Effector memory CD8-positive, alpha-beta T cell (primary cell): ENCODE measurements around the gene KMT2D.

Experiments
- ATAC-seq: fragments of 150-1000 bp; cut with Tn5 transposase; replicated peaks from 2 replicates; pipeline ENCODE4 v1.10.0; 2021; ENCODE audit warnings: mild to moderate bottlenecking, moderate library complexity
- DNase-seq, 3 experiments: peaks; one replicate each; pipeline ENCODE4 v3.0.0; 2021
- H3K27ac Mint-ChIP-seq, 2 donors: one replicate each; pipeline ENCODE4 v1.8.0; 2022; ENCODE audit warnings: mild to moderate bottlenecking in 2 of 2, mixed read lengths in 2 of 2, moderate library complexity in 2 of 2
- H3K27me3 Mint-ChIP-seq, 2 donors: one replicate each; pipeline ENCODE4 v1.8.0; 2022; ENCODE audit warnings: mixed read lengths in 2 of 2
- H3K36me3 Mint-ChIP-seq: one replicate; pipeline ENCODE4 v1.8.0; 2022; ENCODE audit warnings: mild to moderate bottlenecking, moderate library complexity, mixed read lengths; ENCODE audit not compliant: insufficient read depth
- H3K4me1 Mint-ChIP-seq, 2 donors: one replicate each; pipeline ENCODE4 v1.8.0; 2022; ENCODE audit warnings: low read depth in 2 of 2, mixed read lengths in 2 of 2
- H3K4me3 Mint-ChIP-seq, 2 donors: one replicate each; pipeline ENCODE4 v1.8.0; 2022; ENCODE audit warnings: mild to moderate bottlenecking in 2 of 2, mixed read lengths in 2 of 2, moderate library complexity in 2 of 2
- H3K9me3 Mint-ChIP-seq, 2 donors: one replicate each; pipeline ENCODE4 v1.8.0; 2022; ENCODE audit warnings: mixed read lengths in 2 of 2

The KMT2D gene

GRCh38 chr12:49032276-49032675 is 28.3 kb downstream of the KMT2D start:
- H3K9me3 Mint-ChIP-seq, result no peaks in the 10 kb centered on the region
- H3K27ac Mint-ChIP-seq, result peak overlapping the region in 1 of 2 donors; percentile 64
- H3K36me3 Mint-ChIP-seq, result peaks cover 63% of the 10 kb centered on the region
- H3K4me3 Mint-ChIP-seq, result no peak overlapping the region
- DNase-seq (no peak), ATAC-seq (no peak)
- H3K27me3 Mint-ChIP-seq, result no peaks in the 10 kb centered on the region
- H3K4me1 Mint-ChIP-seq, result peaks cover 5 to 17% of the 10 kb centered on the region in 2 donors

- peak overlapping the region; percentile 74 to 85 for H3K27ac Mint-ChIP-seq
- peaks cover 4 to 13% of the 10 kb centered on the region in 2 donors for H3K4me1 Mint-ChIP-seq
- DNase-seq (no peak), ATAC-seq (no peak)
- H3K4me3 Mint-ChIP-seq, result no peak overlapping the region
- H3K9me3 Mint-ChIP-seq, result no peaks in the 10 kb centered on the region
- H3K27me3 Mint-ChIP-seq, result no peaks in the 10 kb centered on the region
- peaks cover 60% of the 10 kb centered on the region for H3K36me3 Mint-ChIP-seq
These were observed 28.9 kb downstream of the KMT2D start for GRCh38 chr12:49031573-49032161.

GRCh38 chr12:49030714-49031572 is 29.7 kb downstream of the KMT2D start:
- no peak for ATAC-seq
- H3K36me3 Mint-ChIP-seq, result peaks cover 57% of the 10 kb centered on the region
- no peaks in the 10 kb centered on the region for H3K9me3 Mint-ChIP-seq
- H3K27ac Mint-ChIP-seq, result peak overlapping the region; percentile 74 to 85
- no peaks in the 10 kb centered on the region for H3K27me3 Mint-ChIP-seq
- peaks cover 4 to 12% of the 10 kb centered on the region in 2 donors for H3K4me1 Mint-ChIP-seq
- no peak for DNase-seq
- H3K4me3 Mint-ChIP-seq, result peak overlapping the region in 1 of 2 donors; percentile 49

GRCh38 chr12:49030119-49030518 is 30.5 kb downstream of the KMT2D start:
- Mint-ChIP-seq H3K36me3 (peaks cover 53% of the 10 kb centered on the region), H3K27ac (peak overlapping the region; percentile 54 to 74), H3K9me3 (no peaks in the 10 kb centered on the region), H3K4me1 (peaks cover 4 to 5% of the 10 kb centered on the region in 2 donors), H3K27me3 (no peaks in the 10 kb centered on the region), H3K4me3 (no peak overlapping the region)
- no peak for ATAC-seq
- DNase-seq, result no peak

GRCh38 chr12:49028666-49029275 is 31.8 kb downstream of the KMT2D start:
- Mint-ChIP-seq H3K27ac (peak overlapping the region in 1 of 2 donors; percentile 88), H3K4me1 (peaks cover 2 to 5% of the 10 kb centered on the region in 2 donors), H3K36me3 (peaks cover 52% of the 10 kb centered on the region), H3K4me3 (no peak overlapping the region), H3K9me3 (no peaks in the 10 kb centered on the region), H3K27me3 (no peaks in the 10 kb centered on the region)
- no peak for ATAC-seq
- no peak for DNase-seq

GRCh38 chr12:49027846-49028555 is 32.6 kb downstream of the KMT2D start:
- H3K27ac Mint-ChIP-seq, result peak overlapping the region; percentile 75 to 88
- no peak overlapping the region for H3K4me3 Mint-ChIP-seq
- no peaks in the 10 kb centered on the region for H3K27me3 Mint-ChIP-seq
- peaks cover 2 to 5% of the 10 kb centered on the region in 2 donors for H3K4me1 Mint-ChIP-seq
- ATAC-seq (no peak), DNase-seq (no peak)
- H3K36me3 Mint-ChIP-seq, result peaks cover 52% of the 10 kb centered on the region
- H3K9me3 Mint-ChIP-seq, result no peaks in the 10 kb centered on the region

- H3K4me3 Mint-ChIP-seq, result no peak overlapping the region
- no peak for DNase-seq
- peaks cover 2 to 4% of the 10 kb centered on the region in 2 donors for H3K4me1 Mint-ChIP-seq
- H3K27ac Mint-ChIP-seq, result peak overlapping the region in 1 of 2 donors; percentile 88
- H3K36me3 Mint-ChIP-seq, result peaks cover 54% of the 10 kb centered on the region
- ATAC-seq, result no peak
- H3K9me3 Mint-ChIP-seq, result no peaks in the 10 kb centered on the region
- no peaks in the 10 kb centered on the region for H3K27me3 Mint-ChIP-seq
These were observed 33.7 kb downstream of the KMT2D start for GRCh38 chr12:49026678-49027480.

- DNase-seq (no peak), ATAC-seq (no peak)
- Mint-ChIP-seq H3K27ac (peak overlapping the region in 1 of 2 donors; percentile 81), H3K27me3 (no peaks in the 10 kb centered on the region), H3K4me3 (no peak overlapping the region), H3K4me1 (peaks cover 2 to 4% of the 10 kb centered on the region in 2 donors), H3K9me3 (no peaks in the 10 kb centered on the region), H3K36me3 (peaks cover 52% of the 10 kb centered on the region)
These were observed 34.5 kb downstream of the KMT2D start for GRCh38 chr12:49026101-49026500.

DNA sequence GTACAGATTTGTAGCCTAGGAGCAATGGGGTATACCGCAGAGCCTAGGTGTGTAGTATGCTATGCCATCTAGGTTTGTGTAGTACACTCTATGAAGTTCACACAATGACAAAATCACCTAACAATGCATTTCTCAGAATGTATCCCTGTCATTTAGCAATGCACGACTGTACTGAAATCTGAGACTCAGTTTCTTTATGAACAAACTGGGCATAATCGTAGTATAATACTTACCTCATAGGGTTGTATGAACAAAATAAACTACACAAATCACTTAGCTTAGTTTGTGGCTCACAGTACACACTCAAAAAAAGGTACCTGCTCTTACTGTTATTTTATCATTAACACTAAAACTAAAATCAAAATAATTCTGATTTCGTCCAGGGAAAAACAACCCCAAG is 35.1 kb downstream of the KMT2D start:
- H3K4me1 Mint-ChIP-seq, result peaks cover 2 to 4% of the 10 kb centered on the region in 2 donors
- no peaks in the 10 kb centered on the region for H3K9me3 Mint-ChIP-seq
- peaks cover 52% of the 10 kb centered on the region for H3K36me3 Mint-ChIP-seq
- no peak overlapping the region for H3K4me3 Mint-ChIP-seq
- no peaks in the 10 kb centered on the region for H3K27me3 Mint-ChIP-seq
- H3K27ac Mint-ChIP-seq, result peak overlapping the region in 1 of 2 donors; percentile 81
- DNase-seq, result no peak
- no peak for ATAC-seq

DNA sequence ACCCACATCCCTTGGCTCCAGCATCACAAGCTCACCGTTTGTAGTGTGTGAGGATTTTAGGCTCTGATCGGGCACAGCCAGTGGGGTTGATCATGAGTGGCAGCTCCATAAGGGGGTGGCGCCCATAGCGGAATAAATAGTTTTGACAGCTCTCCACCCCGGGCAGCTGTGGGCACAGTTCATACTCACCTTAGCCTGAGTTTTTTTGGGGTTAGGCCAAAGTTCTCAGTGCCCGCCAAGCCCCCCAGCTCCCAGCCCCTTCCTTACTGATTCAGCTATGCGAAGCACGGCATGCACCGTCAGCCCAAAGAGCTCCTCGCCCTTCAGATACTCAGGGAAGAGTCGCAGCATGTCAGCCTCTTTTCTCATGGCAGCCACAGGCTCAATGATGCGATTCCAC is 36.1 kb downstream of the KMT2D start:
- Mint-ChIP-seq H3K4me3 (no peak overlapping the region), H3K27ac (peak overlapping the region; percentile 81 to 89), H3K9me3 (no peaks in the 10 kb centered on the region), H3K27me3 (no peaks in the 10 kb centered on the region), H3K36me3 (peaks cover 50% of the 10 kb centered on the region), H3K4me1 (peaks cover 6 to 9% of the 10 kb centered on the region in 2 donors)
- no peak for DNase-seq
- no peak for ATAC-seq

DNA sequence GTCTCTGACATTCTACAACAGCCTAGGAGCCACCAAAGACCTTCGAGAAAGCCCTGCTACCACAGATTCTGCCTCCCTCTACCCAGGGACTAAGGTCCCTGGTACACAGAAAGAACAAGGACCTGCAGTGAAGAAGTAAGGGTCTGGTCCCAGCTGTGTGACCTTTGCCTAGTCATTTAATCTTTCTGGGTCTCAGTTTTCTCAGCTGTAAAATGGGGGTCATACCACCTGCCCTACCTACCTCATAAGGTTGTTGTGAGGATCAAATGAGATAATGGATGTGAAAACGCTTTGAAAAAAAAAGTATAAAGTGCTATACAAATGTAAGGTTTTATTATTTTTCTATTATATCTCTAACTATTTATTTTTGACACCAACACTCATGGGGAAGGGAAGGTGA is 36.8 kb downstream of the KMT2D start:
- peaks cover 12 to 15% of the 10 kb centered on the region in 2 donors for H3K4me1 Mint-ChIP-seq
- ATAC-seq (no peak), DNase-seq (no peak)
- peak overlapping the region; percentile 89 to 100 for H3K27ac Mint-ChIP-seq
- H3K4me3 Mint-ChIP-seq, result no peak overlapping the region
- no peaks in the 10 kb centered on the region for H3K27me3 Mint-ChIP-seq
- no peaks in the 10 kb centered on the region for H3K9me3 Mint-ChIP-seq
- H3K36me3 Mint-ChIP-seq, result peaks cover 57% of the 10 kb centered on the region

DNA sequence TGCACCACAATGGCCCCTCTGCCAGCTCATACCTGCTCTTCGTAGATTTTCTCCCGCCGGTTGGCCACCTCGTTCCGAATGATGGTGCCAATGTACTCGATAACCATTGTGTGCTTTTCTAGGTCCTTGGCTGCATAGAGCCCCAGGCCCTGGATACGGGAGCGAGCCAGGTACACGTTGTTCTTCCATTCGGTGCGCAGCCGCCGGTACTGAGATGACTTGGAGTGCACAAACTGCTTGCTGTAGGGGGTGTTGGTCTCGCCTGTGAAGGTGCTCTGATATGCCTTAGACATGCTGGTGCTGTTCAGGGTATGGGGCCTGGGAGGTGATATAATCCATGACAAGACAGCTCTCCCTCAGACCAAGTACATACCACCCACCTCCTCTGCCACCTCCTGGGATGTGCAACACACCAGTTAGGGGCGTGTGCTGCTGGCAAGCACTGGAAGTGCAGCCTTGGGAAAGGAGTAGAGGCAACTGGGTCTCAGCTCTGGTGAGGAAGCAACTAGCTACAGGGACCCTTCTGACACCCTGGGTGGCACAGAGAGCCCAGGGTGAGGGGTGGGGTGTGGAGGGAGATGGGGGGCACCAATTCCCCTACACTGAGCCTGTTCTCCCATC is 37.9 kb downstream of the KMT2D start:
- Mint-ChIP-seq H3K4me1 (peaks cover 15 to 19% of the 10 kb centered on the region in 2 donors), H3K36me3 (peaks cover 60% of the 10 kb centered on the region), H3K27ac (peak overlapping the region; percentile 89 to 100), H3K27me3 (no peaks in the 10 kb centered on the region), H3K9me3 (no peaks in the 10 kb centered on the region), H3K4me3 (no peak overlapping the region)
- ATAC-seq, result no peak
- no peak for DNase-seq
